K562 (cell line): Measurements from ENCODE around the gene FOSL1. TPM values are rescaled to one million over a fixed set of nuclear protein-coding genes. Genes with fewer than 3 reads are reported as not detected.

Source experiments
- ATF7 ChIP-seq: fragments of 450-650 bp; IDR thresholded peaks from 2 replicates; pipeline ENCODE4 v1.7.1; 2014; ENCODE audit warnings: mild to moderate bottlenecking, moderate library complexity
- CBX3 ChIP-seq, 2 experiments: IDR thresholded peaks; 1 replicate in 1 of 2; 2 replicates in 1 of 2; pipeline ENCODE4 v1.6.1; 2012; ENCODE audit warnings: inconsistent platforms in 2 of 2, low read length in 2 of 2, borderline replicate concordance in 1 of 2, control low read depth in 1 of 2
- HMGXB4 ChIP-seq: sonication (generic); formaldehyde crosslinking; IDR thresholded peaks from 2 replicates; pipeline ENCODE4 v1.8.1; 2023; ENCODE audit warnings: mild to moderate bottlenecking, missing genetic modification reagents
- L3MBTL2 ChIP-seq: fragments of 450-650 bp; IDR thresholded peaks from 2 replicates; pipeline ENCODE4 v1.6.1; 2016; ENCODE audit warnings: mild to moderate bottlenecking, moderate library complexity
- MAFF ChIP-seq: IDR thresholded peaks from 2 replicates; pipeline ENCODE4 v1.6.1; 2012; ENCODE audit warnings: low read length, improper control_type of control experiment
- MEF2A ChIP-seq: IDR thresholded peaks from 2 replicates; pipeline ENCODE4 v1.6.1; 2011; ENCODE audit warnings: low read depth, mild to moderate bottlenecking, low read length, moderate library complexity; ENCODE audit not compliant: control insufficient read depth
- MITF ChIP-seq: IDR thresholded peaks from 2 replicates; pipeline ENCODE4 v1.6.1; 2014; ENCODE audit warnings: antibody characterized with exemption
- MXI1 ChIP-seq: IDR thresholded peaks from 2 replicates; pipeline ENCODE4 v1.6.1; 2011; ENCODE audit warnings: low read depth, mild to moderate bottlenecking, improper control_type of control experiment, low read length
- PCBP2 ChIP-seq: fragments of 200-400 bp; formaldehyde crosslinking; IDR thresholded peaks from 2 replicates; pipeline ENCODE4 v1.6.1; 2018; ENCODE audit warnings: low read length, low read depth, mild to moderate bottlenecking, moderate library complexity; ENCODE audit not compliant: poor library complexity, severe bottlenecking
- RAD21 ChIP-seq, 2 experiments: fragments of 250-450 bp in 1 of 2; fragments of 450-650 bp in 1 of 2; sonication (Bioruptor Pico) in 1 of 2; formaldehyde crosslinking in 1 of 2; IDR thresholded peaks in 1 of 2; conservative IDR thresholded peaks in 1 of 2; 2 replicates each; pipeline versions ENCODE4 v1.4.0 to v1.8.0; 2020 to 2022; ENCODE audit warnings: mild to moderate bottlenecking in 2 of 2, moderate library complexity in 1 of 2
- SIN3A ChIP-seq, 2 experiments: fragments of 150-350 bp in 1 of 2; IDR thresholded peaks; 2 replicates each; pipeline ENCODE4 v1.6.1; 2011 to 2016; ENCODE audit warnings: borderline replicate concordance in 2 of 2, low read depth in 2 of 2, low read length in 2 of 2, mild to moderate bottlenecking in 2 of 2, moderate library complexity in 2 of 2; ENCODE audit not compliant: control insufficient read depth in 1 of 2
- SNRNP70 ChIP-seq: fragments of 200-400 bp; formaldehyde crosslinking; optimal IDR thresholded peaks from 2 replicates; pipeline ENCODE3; 2017; ENCODE audit warnings: low read depth, low read length
- SP1 ChIP-seq: sonication (generic); formaldehyde crosslinking; IDR thresholded peaks from 2 replicates; pipeline ENCODE4 v1.8.1; 2022; ENCODE audit warnings: mild to moderate bottlenecking, missing genetic modification reagents
- SP2 ChIP-seq: IDR thresholded peaks from 2 replicates; pipeline ENCODE4 v1.6.1; 2011; ENCODE audit warnings: mild to moderate bottlenecking, low read depth, low read length, moderate library complexity; ENCODE audit not compliant: poor library complexity, severe bottlenecking; ENCODE audit errors: extremely low read depth
- TARDBP ChIP-seq: fragments of 450-650 bp; IDR thresholded peaks from 2 replicates; pipeline ENCODE4 v1.6.1; 2016
- TEAD4 ChIP-seq, 2 experiments: sonication (generic) in 1 of 2; formaldehyde crosslinking in 1 of 2; IDR thresholded peaks; 2 replicates each; pipeline versions ENCODE4 v1.6.1 to v1.8.0; 2012 to 2022; ENCODE audit warnings: borderline replicate concordance in 1 of 2, inconsistent platforms in 1 of 2, low read length in 1 of 2, mild to moderate bottlenecking in 1 of 2, missing genetic modification reagents in 1 of 2
- THRB ChIP-seq: fragments of 450-650 bp; formaldehyde crosslinking; conservative IDR thresholded peaks from 2 replicates; pipeline ENCODE4 v1.4.0; 2022; ENCODE audit warnings: mild to moderate bottlenecking, missing genetic modification characterization
- TSC22D4 ChIP-seq: fragments of 450-650 bp; IDR thresholded peaks from 2 replicates; pipeline ENCODE4 v1.6.1; 2016; ENCODE audit warnings: missing genetic modification characterization, missing biosample characterization, control low read depth
- UBTF ChIP-seq, 2 experiments: IDR thresholded peaks; 2 replicates each; pipeline ENCODE4 v1.6.1; 2012; ENCODE audit warnings: improper control_type of control experiment in 2 of 2, low read depth in 2 of 2, low read length in 2 of 2, borderline replicate concordance in 1 of 2
- ZC3H11A ChIP-seq: IDR thresholded peaks from 2 replicates; pipeline ENCODE4 v1.6.1; 2012; ENCODE audit warnings: low read depth, low read length, improper control_type of control experiment
- ZNF507 ChIP-seq: conservative IDR thresholded peaks from 2 replicates; pipeline ENCODE4 v1.6.1; 2017; ENCODE audit warnings: missing genetic modification characterization, missing compliant biosample characterization
- polyA plus RNA-seq, 8 experiments: library from polyadenylated mRNA; depleted of rRNA in 4 of 8; stranded (reverse) in 5 of 8; unstranded in 3 of 8; fragments of >200 nt; fragmentation: Nextera tagmentation in 2 of 8; fragmentation: Illumina TruSeq in 1 of 8; extraction: Ambion mirVana in 2 of 8; extraction: Trizol in 1 of 8; gene quantifications; 2 replicates each; pipeline versions ENCODE4 v1.2.1 to v1.2.3, GENCODE V29; 2011 to 2014; ENCODE audit warnings: inconsistent platforms in 1 of 8, missing spikeins in 1 of 8
- total RNA-seq, 7 experiments: library from RNA; depleted of rRNA in 6 of 7; stranded (reverse); fragments of >200 nt in 6 of 7; fragmentation: Illumina TruSeq in 2 of 7; extraction: Trizol in 2 of 7; gene quantifications; 2 replicates each; pipeline versions ENCODE4 v1.2.1 to v1.2.3, GENCODE V29; 2011 to 2021; ENCODE audit warnings: low replicate concordance in 1 of 7

Gene FOSL1
- total and polyA plus RNA-seq, 9 of the 15 experiments (the other 6 are each of a cell fraction or from before 2014, with no cell fraction given): 3.5 to 39.6 (median 10.0) TPM

- TF ChIP-seq TARDBP (peak; percentile 68; the same call in 1 of the 2 replicates), PCBP2 (no peak), CBX3 (IDR thresholded peaks at IDR 0.05; ENCODE audit: borderline replicate concordance in 1 of 2, low read length in 2 of 2) (peak in 1 of 2 experiments; percentile 78; a peak in 2 of 3 replicates), SP1 (peak; percentile 96), L3MBTL2 (peak; percentile 70), THRB (CRISPR knock-in tag) (no peak), MXI1 (0 out of 2 replicates have a peak, but pooled peaks have one; percentile 36), ATF7 (peak; percentile 84), MAFF (no peak), RAD21 (CRISPR knock-in tag; conservative IDR thresholded peaks at IDR 0.05 in 1 of 2, IDR thresholded peaks at IDR 0.05 in 1 of 2) (peak; percentile 47 to 57), UBTF (IDR thresholded peaks at IDR 0.05; ENCODE audit: borderline replicate concordance in 1 of 2, low read depth in 2 of 2, low read length in 2 of 2) (0 out of 4 replicates have a peak, but pooled peaks of 1 of the 2 experiments have one; percentile 51), ZNF507 (tag) (no peak), SIN3A (IDR thresholded peaks at IDR 0.05; ENCODE audit: borderline replicate concordance in 2 of 2, control insufficient read depth in 1 of 2, low read depth in 2 of 2, low read length in 2 of 2) (peak in 1 of 2 experiments; percentile 79; a peak in 2 of 4 replicates), ZC3H11A (peak; percentile 80; the same call in 1 of the 2 replicates), TEAD4 (IDR thresholded peaks at IDR 0.05; ENCODE audit: low read length) (peak; percentile 51), TEAD4 (CRISPR knock-in tag; IDR thresholded peaks at IDR 0.05; ENCODE audit: borderline replicate concordance) (no peak), SNRNP70 (no peak), HMGXB4 (CRISPR knock-in tag) (0 out of 2 replicates have a peak, but pooled peaks have one; percentile 26), MEF2A (peak; percentile 33; the same call in 1 of the 2 replicates), SP2 (peak; percentile 39), MITF (peak; percentile 51), TSC22D4 (tag) (no peak)
Measured at GRCh38 chr11:65919141-65919572, 19.0 kb upstream of the FOSL1 start, which contains the start of gene DRAP1 (continued).
